AG20443 (cell line): ENCODE measurements around the gene DEFB108B.
"Not testable (repeated sequence)": the region's sequence is repeated elsewhere in the genome, so short reads cannot be mapped to it uniquely, and the experiment has no call there.

Experiments used
- DNase-seq: peaks from one replicate; pipeline ENCODE4 v3.0.0; 2012; ENCODE audit warnings: low spot score, mixed read lengths

The DEFB108B gene

GRCh38 chr11:71832811-71833210 lies at the start of gene DEFB108B:
DEFB108B (plus strand) TSS chr11:71833200; CDS start chr11:71833200, 0 bp downstream.
- DNase-seq, result not testable (repeated sequence)

- DNase-seq, result peak; percentile 79
Measured at GRCh38 chr11:71786114-71786847, 46.7 kb upstream of the DEFB108B start.

GRCh38 chr11:71786848-71787097 lies 46.2 kb upstream of the DEFB108B start:
- DNase-seq, result peak; percentile 90

GRCh38 chr11:71787098-71787823 lies 45.7 kb upstream of the DEFB108B start:
- DNase-seq, result peak; percentile 87

GRCh38 chr11:71787824-71788454 lies 45.1 kb upstream of the DEFB108B start:
- DNase-seq, result not testable (repeated sequence)

GRCh38 chr11:71789444-71790196 lies 43.4 kb upstream of the DEFB108B start:
- DNase-seq, result not testable (repeated sequence)

- DNase-seq, result not testable (repeated sequence)
Measured at GRCh38 chr11:71791111-71791510, 41.9 kb upstream of the DEFB108B start.

GRCh38 chr11:71792621-71793235 lies 40.3 kb upstream of the DEFB108B start:
- DNase-seq, result not testable (repeated sequence)

- DNase-seq, result peak; percentile 32
Measured at GRCh38 chr11:71794386-71795040, 38.5 kb upstream of the DEFB108B start.

GRCh38 chr11:71795236-71795635 lies 37.8 kb upstream of the DEFB108B start:
- DNase-seq, result not testable (repeated sequence)

GRCh38 chr11:71796016-71796415 lies 37.0 kb upstream of the DEFB108B start:
- not testable (repeated sequence) for DNase-seq

- DNase-seq, result not testable (repeated sequence)
Measured at GRCh38 chr11:71796781-71797180, 36.2 kb upstream of the DEFB108B start.

GRCh38 chr11:71799556-71800128 lies 33.4 kb upstream of the DEFB108B start:
- DNase-seq, result not testable (repeated sequence)

- DNase-seq, result peak; percentile 71
Measured at GRCh38 chr11:71800335-71800953, 32.6 kb upstream of the DEFB108B start.

GRCh38 chr11:71801026-71801425 lies 32.0 kb upstream of the DEFB108B start:
- DNase-seq, result not testable (repeated sequence)

GRCh38 chr11:71802874-71803273 lies 30.1 kb upstream of the DEFB108B start:
- not testable (repeated sequence) for DNase-seq

GRCh38 chr11:71804158-71804947 lies 28.6 kb upstream of the DEFB108B start:
- not testable (repeated sequence) for DNase-seq

- DNase-seq, result not testable (repeated sequence)
Measured at GRCh38 chr11:71812529-71812928, 20.5 kb upstream of the DEFB108B start.
